ENCODE results near the gene CERS6.

DNA sequence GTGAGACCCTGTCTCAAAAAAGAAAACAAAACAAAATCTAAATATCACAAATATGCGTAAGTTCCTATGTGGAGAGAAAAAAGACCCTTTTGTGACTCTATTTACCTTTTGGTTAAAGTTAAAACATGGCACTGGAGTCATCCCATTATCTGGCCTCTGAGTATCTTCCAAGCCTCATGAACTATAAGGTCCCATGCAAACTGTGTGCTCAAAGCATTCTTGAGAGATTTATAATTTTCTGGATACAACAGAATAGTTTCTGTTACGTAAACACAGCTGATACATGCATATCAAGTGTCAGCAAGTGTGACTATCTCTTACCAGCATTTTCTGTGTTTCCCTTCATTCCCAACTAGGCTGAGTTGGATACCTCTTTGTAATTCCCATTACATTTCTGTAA, 337.5 kb downstream of the CERS6 start:
- TF ChIP-seq, protein P1, sequence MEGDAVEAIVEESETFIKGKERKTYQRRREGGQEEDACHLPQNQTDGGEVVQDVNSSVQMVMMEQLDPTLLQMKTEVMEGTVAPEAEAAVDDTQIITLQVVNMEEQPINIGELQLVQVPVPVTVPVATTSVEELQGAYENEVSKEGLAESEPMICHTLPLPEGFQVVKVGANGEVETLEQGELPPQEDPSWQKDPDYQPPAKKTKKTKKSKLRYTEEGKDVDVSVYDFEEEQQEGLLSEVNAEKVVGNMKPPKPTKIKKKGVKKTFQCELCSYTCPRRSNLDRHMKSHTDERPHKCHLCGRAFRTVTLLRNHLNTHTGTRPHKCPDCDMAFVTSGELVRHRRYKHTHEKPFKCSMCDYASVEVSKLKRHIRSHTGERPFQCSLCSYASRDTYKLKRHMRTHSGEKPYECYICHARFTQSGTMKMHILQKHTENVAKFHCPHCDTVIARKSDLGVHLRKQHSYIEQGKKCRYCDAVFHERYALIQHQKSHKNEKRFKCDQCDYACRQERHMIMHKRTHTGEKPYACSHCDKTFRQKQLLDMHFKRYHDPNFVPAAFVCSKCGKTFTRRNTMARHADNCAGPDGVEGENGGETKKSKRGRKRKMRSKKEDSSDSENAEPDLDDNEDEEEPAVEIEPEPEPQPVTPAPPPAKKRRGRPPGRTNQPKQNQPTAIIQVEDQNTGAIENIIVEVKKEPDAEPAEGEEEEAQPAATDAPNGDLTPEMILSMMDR (conservative IDR thresholded peaks at IDR 0.05) = no peak
- no peak for TF ChIP-seq ZFX (IDR thresholded peaks at IDR 0.05)
